HUES48 (cell line): Measurements from ENCODE around the gene MAP4K4.

Source experiments
- H3K27ac ChIP-seq: one replicate; pipeline ENCODE4 v1.7.0; 2013; ENCODE audit warnings: low read depth, low read length, inconsistent platforms
- H3K27me3 ChIP-seq: 2 replicates; pipeline ENCODE4 v1.6.1; 2013; ENCODE audit warnings: mild to moderate bottlenecking, low read length; ENCODE audit not compliant: control insufficient read depth, insufficient read depth
- H3K36me3 ChIP-seq: 2 replicates; pipeline ENCODE4 v1.6.1; 2013; ENCODE audit warnings: low read length; ENCODE audit not compliant: control insufficient read depth, insufficient read depth
- H3K4me1 ChIP-seq: 2 replicates; pipeline ENCODE4 v1.6.1; 2013; ENCODE audit warnings: mild to moderate bottlenecking, low read length; ENCODE audit not compliant: control insufficient read depth, insufficient read depth
- H3K4me3 ChIP-seq: 2 replicates; pipeline ENCODE4 v1.5.1; 2013; ENCODE audit warnings: mild to moderate bottlenecking, low read depth, low read length
- H3K9ac ChIP-seq: 2 replicates; pipeline ENCODE4 v1.6.1; 2013; ENCODE audit warnings: mild to moderate bottlenecking, low read depth, low read length, moderate library complexity
- H3K9me3 ChIP-seq: 2 replicates; pipeline ENCODE4 v1.6.1; 2013; ENCODE audit warnings: low read length; ENCODE audit not compliant: control insufficient read depth, insufficient read depth

The MAP4K4 gene

GRCh38 chr2:101848769-101849410, 151.4 kb downstream of the MAP4K4 start:
- Histone ChIP-seq H3K36me3 (peaks cover 92% of the 10 kb centered on the region), H3K4me1 (no peaks in the 10 kb centered on the region), H3K27ac (no peak overlapping the region), H3K9me3 (no peaks in the 10 kb centered on the region), H3K27me3 (no peaks in the 10 kb centered on the region), H3K4me3 (no peak overlapping the region), H3K9ac (no peak overlapping the region)

- H3K9ac ChIP-seq: no peak overlapping the region
- H3K27ac ChIP-seq: no peak overlapping the region
Observed at GRCh38 chr2:101850450-101850849, 152.9 kb downstream of the MAP4K4 start.

GRCh38 chr2:101850991-101851390, 153.5 kb downstream of the MAP4K4 start:
- no peaks in the 10 kb centered on the region for H3K4me1 ChIP-seq

More at GRCh38 chr2:101850450-101850849, 152.9 kb downstream of the MAP4K4 start:
- Histone ChIP-seq H3K36me3 (peaks cover 91% of the 10 kb centered on the region), H3K27me3 (no peaks in the 10 kb centered on the region), H3K4me1 (no peaks in the 10 kb centered on the region), H3K4me3 (no peak overlapping the region), H3K9me3 (no peaks in the 10 kb centered on the region)

GRCh38 chr2:101852824-101853223, 155.3 kb downstream of the MAP4K4 start:
- Histone ChIP-seq H3K9ac (no peak overlapping the region), H3K4me1 (no peaks in the 10 kb centered on the region), H3K27me3 (no peaks in the 10 kb centered on the region), H3K36me3 (peaks cover 89% of the 10 kb centered on the region), H3K4me3 (no peak overlapping the region), H3K9me3 (no peaks in the 10 kb centered on the region), H3K27ac (no peak overlapping the region)

More at GRCh38 chr2:101850991-101851390, 153.5 kb downstream of the MAP4K4 start:
- no peak overlapping the region for H3K9ac ChIP-seq
- no peak overlapping the region for H3K4me3 ChIP-seq
- H3K36me3 ChIP-seq: peaks cover 91% of the 10 kb centered on the region
- no peak overlapping the region for H3K27ac ChIP-seq
- no peaks in the 10 kb centered on the region for H3K27me3 ChIP-seq
- no peaks in the 10 kb centered on the region for H3K9me3 ChIP-seq

GRCh38 chr2:101854877-101855276, 157.4 kb downstream of the MAP4K4 start:
- no peak overlapping the region for H3K4me3 ChIP-seq
- H3K27ac ChIP-seq: no peak overlapping the region
- no peak overlapping the region for H3K9ac ChIP-seq
- no peaks in the 10 kb centered on the region for H3K4me1 ChIP-seq
- H3K36me3 ChIP-seq: peaks cover 95% of the 10 kb centered on the region
- H3K27me3 ChIP-seq: no peaks in the 10 kb centered on the region
- no peaks in the 10 kb centered on the region for H3K9me3 ChIP-seq

- no peaks in the 10 kb centered on the region for H3K27me3 ChIP-seq
- H3K27ac ChIP-seq: no peak overlapping the region
- H3K4me1 ChIP-seq: no peaks in the 10 kb centered on the region
- H3K9me3 ChIP-seq: no peaks in the 10 kb centered on the region
- no peak overlapping the region for H3K4me3 ChIP-seq
- no peak overlapping the region for H3K9ac ChIP-seq
- H3K36me3 ChIP-seq: peaks cover 95% of the 10 kb centered on the region
Observed at GRCh38 chr2:101855776-101856175, 158.3 kb downstream of the MAP4K4 start.

- H3K9ac ChIP-seq: no peak overlapping the region
- peak overlapping the region; percentile 12 for H3K27ac ChIP-seq
- peaks cover 96% of the 10 kb centered on the region for H3K36me3 ChIP-seq
- H3K4me3 ChIP-seq: no peak overlapping the region
- H3K4me1 ChIP-seq: no peaks in the 10 kb centered on the region
- H3K9me3 ChIP-seq: no peaks in the 10 kb centered on the region
- H3K27me3 ChIP-seq: no peaks in the 10 kb centered on the region
Observed at GRCh38 chr2:101858246-101858645, 160.7 kb downstream of the MAP4K4 start.

- H3K4me3 ChIP-seq: no peak overlapping the region
Observed at GRCh38 chr2:101858910-101859309, 161.4 kb downstream of the MAP4K4 start.

GRCh38 chr2:101859604-101860003, 162.1 kb downstream of the MAP4K4 start:
- no peak overlapping the region for H3K4me3 ChIP-seq
- no peaks in the 10 kb centered on the region for H3K27me3 ChIP-seq
- H3K9ac ChIP-seq: no peak overlapping the region
- H3K4me1 ChIP-seq: no peaks in the 10 kb centered on the region
- H3K9me3 ChIP-seq: no peaks in the 10 kb centered on the region
- H3K36me3 ChIP-seq: peaks cover 97% of the 10 kb centered on the region
- H3K27ac ChIP-seq: no peak overlapping the region

More at GRCh38 chr2:101858910-101859309, 161.4 kb downstream of the MAP4K4 start:
- Histone ChIP-seq H3K27ac (no peak overlapping the region), H3K27me3 (no peaks in the 10 kb centered on the region), H3K4me1 (no peaks in the 10 kb centered on the region), H3K36me3 (peaks cover 96% of the 10 kb centered on the region), H3K9ac (no peak overlapping the region), H3K9me3 (no peaks in the 10 kb centered on the region)

- Histone ChIP-seq H3K9me3 (no peaks in the 10 kb centered on the region), H3K27ac (no peak overlapping the region), H3K27me3 (no peaks in the 10 kb centered on the region), H3K4me1 (no peaks in the 10 kb centered on the region), H3K36me3 (peaks cover 97% of the 10 kb centered on the region), H3K4me3 (no peak overlapping the region), H3K9ac (no peak overlapping the region)
Observed at GRCh38 chr2:101860157-101860556, 162.7 kb downstream of the MAP4K4 start.

- no peak overlapping the region for H3K9ac ChIP-seq
- H3K36me3 ChIP-seq: peaks cover 97% of the 10 kb centered on the region
- H3K27ac ChIP-seq: no peak overlapping the region
- H3K9me3 ChIP-seq: no peaks in the 10 kb centered on the region
- no peaks in the 10 kb centered on the region for H3K27me3 ChIP-seq
- H3K4me3 ChIP-seq: no peak overlapping the region
- no peaks in the 10 kb centered on the region for H3K4me1 ChIP-seq
Observed at GRCh38 chr2:101860782-101861181, 163.3 kb downstream of the MAP4K4 start.
